ENCODE results near the gene ZNF428. TPM values are rescaled to one million over a fixed set of nuclear protein-coding genes. Genes with fewer than 3 reads are reported as not detected.
"Not testable (repeated sequence)": the region's sequence is repeated elsewhere in the genome, so short reads cannot be mapped to it uniquely, and the experiment has no call there.

Gene ZNF428
- total RNA-seq, 1 donor: 37.3 TPM

DNA sequence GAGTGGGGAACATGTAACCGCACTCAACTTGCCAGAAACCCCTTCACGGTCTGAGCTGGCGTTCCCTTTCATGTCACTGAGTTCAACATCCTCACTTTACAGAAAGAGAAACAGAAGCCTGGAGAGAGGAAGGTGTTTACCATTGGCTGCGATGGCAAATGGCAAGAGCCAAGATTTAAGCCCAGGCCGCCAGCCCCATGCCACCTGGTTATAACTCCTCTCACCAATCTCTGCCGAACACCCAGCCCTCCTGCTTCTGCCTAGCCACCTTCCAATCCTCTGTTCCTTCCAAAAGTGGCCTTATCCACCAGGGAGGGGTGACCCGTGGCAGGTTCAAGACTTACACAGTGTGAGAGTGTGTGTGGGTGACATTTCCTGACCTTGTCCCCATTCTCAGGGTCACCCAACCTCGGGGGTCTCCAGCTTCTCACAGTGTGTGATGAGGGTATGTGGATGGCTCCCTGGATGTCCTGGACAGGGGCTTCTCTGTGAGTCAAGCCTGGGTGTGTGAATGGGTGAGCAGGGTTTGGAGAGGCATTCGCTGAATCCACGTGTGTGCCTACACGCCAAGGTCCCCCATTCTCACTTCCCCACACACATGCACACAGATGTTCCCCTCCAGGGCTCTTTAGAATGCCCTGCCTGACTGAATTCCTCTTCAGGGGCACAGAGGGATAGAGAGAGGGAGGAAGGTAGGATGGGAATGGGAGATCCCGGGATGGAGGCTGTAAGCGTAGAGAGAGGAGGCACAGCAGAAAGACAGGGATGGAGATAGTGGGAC, 19.0 kb upstream of the ZNF428 start:
- Histone ChIP-seq H3K4me1 (ENCODE audit: insufficient read depth, low read length) (peaks cover 24% of the 10 kb centered on the region), H3K79me2 (ENCODE audit: insufficient read depth, low read length) (no peaks in the 10 kb centered on the region), H3K4me2 (ENCODE audit: insufficient read depth, low read length) (no peak overlapping the region), H3K27ac (ENCODE audit: low read depth, low read length) (no peak overlapping the region), H3K9me3 (ENCODE audit: low read depth, low read length) (no peaks in the 10 kb centered on the region), H3K4me3 (ENCODE audit: insufficient read depth, low read length) (no peak overlapping the region), H2AFZ (ENCODE audit: low read length) (no peak overlapping the region), H4K20me1 (ENCODE audit: insufficient read depth, low read length) (no peaks in the 10 kb centered on the region), H3K27me3 (ENCODE audit: insufficient read depth, low read length) (peaks cover 35% of the 10 kb centered on the region), H3K36me3 (ENCODE audit: insufficient read depth, low read length) (no peaks in the 10 kb centered on the region)
- DNase-seq (ENCODE audit: insufficient read length, low spot score, missing footprints): no peak
- TF ChIP-seq, protein P1, sequence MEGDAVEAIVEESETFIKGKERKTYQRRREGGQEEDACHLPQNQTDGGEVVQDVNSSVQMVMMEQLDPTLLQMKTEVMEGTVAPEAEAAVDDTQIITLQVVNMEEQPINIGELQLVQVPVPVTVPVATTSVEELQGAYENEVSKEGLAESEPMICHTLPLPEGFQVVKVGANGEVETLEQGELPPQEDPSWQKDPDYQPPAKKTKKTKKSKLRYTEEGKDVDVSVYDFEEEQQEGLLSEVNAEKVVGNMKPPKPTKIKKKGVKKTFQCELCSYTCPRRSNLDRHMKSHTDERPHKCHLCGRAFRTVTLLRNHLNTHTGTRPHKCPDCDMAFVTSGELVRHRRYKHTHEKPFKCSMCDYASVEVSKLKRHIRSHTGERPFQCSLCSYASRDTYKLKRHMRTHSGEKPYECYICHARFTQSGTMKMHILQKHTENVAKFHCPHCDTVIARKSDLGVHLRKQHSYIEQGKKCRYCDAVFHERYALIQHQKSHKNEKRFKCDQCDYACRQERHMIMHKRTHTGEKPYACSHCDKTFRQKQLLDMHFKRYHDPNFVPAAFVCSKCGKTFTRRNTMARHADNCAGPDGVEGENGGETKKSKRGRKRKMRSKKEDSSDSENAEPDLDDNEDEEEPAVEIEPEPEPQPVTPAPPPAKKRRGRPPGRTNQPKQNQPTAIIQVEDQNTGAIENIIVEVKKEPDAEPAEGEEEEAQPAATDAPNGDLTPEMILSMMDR (IDR thresholded peaks at IDR 0.05; ENCODE audit: extremely low read depth, low read depth, low read length): no peak

DNA sequence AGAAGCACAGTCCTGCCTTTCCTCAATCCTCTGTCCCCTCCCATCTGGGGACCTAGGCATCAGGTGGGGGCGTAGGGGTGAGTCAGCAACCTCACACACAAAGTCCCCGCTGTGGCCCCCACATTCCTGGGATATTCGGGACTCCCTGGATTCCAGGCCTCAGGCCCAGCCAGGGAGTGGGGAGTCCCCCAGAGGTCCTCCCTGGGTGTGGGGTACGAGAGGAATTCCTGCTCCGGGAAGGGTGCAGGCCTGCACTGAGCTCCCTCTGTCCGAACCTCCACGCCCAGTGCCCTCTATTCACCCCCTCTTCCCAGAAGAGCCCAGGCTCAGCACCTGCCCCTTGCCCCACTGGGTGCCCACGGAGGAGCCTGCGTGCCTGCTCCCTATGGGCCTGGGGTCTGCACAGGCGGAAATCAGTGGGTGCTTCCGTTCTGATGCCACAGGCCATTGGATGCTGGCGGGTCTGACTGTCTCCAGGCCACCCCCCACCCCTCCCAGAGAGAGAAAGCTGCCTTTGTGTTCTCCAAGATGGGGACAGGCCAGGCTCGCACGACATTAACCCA, 16.8 kb upstream of the ZNF428 start:
- peak overlapping the region; percentile 45 for H3K4me2 ChIP-seq (ENCODE audit: insufficient read depth, low read length)
- TF ChIP-seq, protein P1 (IDR thresholded peaks at IDR 0.05; ENCODE audit: extremely low read depth, low read depth, low read length): no peak

DNA sequence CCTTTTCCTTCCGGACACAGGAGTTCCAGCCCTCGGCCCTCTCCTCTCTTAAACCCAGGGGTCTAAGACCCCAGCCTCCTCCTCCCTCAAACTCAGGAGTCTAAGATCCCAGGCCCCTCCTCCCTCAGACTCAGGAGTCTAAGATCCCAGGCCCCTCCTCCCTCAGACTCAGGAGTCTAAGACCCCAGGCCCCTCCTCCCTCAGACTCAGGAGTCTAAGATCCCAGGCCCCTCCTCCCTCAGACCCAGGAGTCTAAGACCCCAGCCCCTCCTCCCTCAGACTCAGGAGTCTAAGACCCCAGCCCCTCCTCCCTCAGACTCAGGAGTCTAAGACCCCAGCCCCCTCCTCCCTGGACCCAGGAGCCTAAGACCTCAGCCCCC, 16.1 kb upstream of the ZNF428 start:
- peaks cover 28% of the 10 kb centered on the region for H3K27me3 ChIP-seq (ENCODE audit: insufficient read depth, low read length)
- H3K4me2 ChIP-seq (ENCODE audit: insufficient read depth, low read length): peak overlapping the region; percentile 49
- DNase-seq (ENCODE audit: insufficient read length, low spot score, missing footprints); H3K9me3 ChIP-seq (ENCODE audit: low read depth, low read length); H3K36me3 ChIP-seq (ENCODE audit: insufficient read depth, low read length); H3K27ac ChIP-seq (ENCODE audit: low read depth, low read length); H3K4me3 ChIP-seq (ENCODE audit: insufficient read depth, low read length); H3K79me2 ChIP-seq (ENCODE audit: insufficient read depth, low read length); H4K20me1 ChIP-seq (ENCODE audit: insufficient read depth, low read length): not testable (repeated sequence)
- peaks cover 24% of the 10 kb centered on the region for H3K4me1 ChIP-seq (ENCODE audit: insufficient read depth, low read length)
- peak overlapping the region; percentile 83 for H2AFZ ChIP-seq (ENCODE audit: low read length)

More for the DNA sequence above, 16.8 kb upstream of the ZNF428 start:
- Histone ChIP-seq H3K4me1 (ENCODE audit: insufficient read depth, low read length) (peaks cover 24% of the 10 kb centered on the region), H2AFZ (ENCODE audit: low read length) (no peak overlapping the region), H3K9me3 (ENCODE audit: low read depth, low read length) (no peaks in the 10 kb centered on the region), H4K20me1 (ENCODE audit: insufficient read depth, low read length) (no peaks in the 10 kb centered on the region), H3K79me2 (ENCODE audit: insufficient read depth, low read length) (no peaks in the 10 kb centered on the region), H3K36me3 (ENCODE audit: insufficient read depth, low read length) (no peaks in the 10 kb centered on the region), H3K4me3 (ENCODE audit: insufficient read depth, low read length) (no peak overlapping the region), H3K27ac (ENCODE audit: low read depth, low read length) (no peak overlapping the region), H3K27me3 (ENCODE audit: insufficient read depth, low read length) (peaks cover 33% of the 10 kb centered on the region)
- DNase-seq (ENCODE audit: insufficient read length, low spot score, missing footprints): no peak

DNA sequence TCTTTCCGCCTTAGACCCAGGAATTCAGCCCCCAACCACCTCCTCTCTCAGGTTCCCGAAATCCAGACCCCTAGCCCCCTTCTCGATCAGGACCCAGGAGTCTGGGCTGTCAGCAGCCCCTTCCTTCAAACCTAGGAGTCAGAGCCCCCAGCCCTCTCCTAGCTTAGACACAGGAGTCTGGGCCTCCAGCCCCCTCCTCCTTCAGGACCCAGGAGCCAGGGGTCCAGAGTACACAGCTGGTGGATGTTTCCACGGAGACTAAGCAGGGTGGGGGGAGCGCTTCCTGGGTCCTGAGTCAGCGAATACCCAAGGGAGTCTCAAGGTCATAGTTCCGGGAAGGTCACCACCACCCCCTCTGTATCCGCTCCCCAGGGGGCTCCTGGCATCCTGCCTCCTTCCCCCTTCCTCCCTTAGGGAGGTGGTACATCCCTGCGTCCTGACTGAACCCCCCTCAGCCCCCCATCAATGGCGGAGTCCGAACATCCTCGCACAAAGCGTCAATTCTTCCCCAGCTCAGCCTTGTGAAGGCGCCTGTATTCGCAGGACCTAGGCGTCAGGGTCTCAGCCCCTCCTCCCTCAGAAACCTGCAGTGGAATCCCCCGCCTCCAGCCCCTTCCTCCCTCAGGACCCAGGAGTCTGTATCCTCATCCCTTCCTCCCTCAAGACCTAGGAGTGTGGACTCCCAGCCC, 15.6 kb upstream of the ZNF428 start:
- H3K4me2 ChIP-seq (ENCODE audit: insufficient read depth, low read length): peak overlapping the region; percentile 49
- H3K27ac ChIP-seq (ENCODE audit: low read depth, low read length): no peak overlapping the region
- no peaks in the 10 kb centered on the region for H3K9me3 ChIP-seq (ENCODE audit: low read depth, low read length)
- no peaks in the 10 kb centered on the region for H4K20me1 ChIP-seq (ENCODE audit: insufficient read depth, low read length)
- no peak for DNase-seq (ENCODE audit: insufficient read length, low spot score, missing footprints)
- no peaks in the 10 kb centered on the region for H3K79me2 ChIP-seq (ENCODE audit: insufficient read depth, low read length)
- H2AFZ ChIP-seq (ENCODE audit: low read length): peak overlapping the region; percentile 83
- TF ChIP-seq, protein P1 (IDR thresholded peaks at IDR 0.05; ENCODE audit: extremely low read depth, low read depth, low read length): no peak
- peaks cover 24% of the 10 kb centered on the region for H3K4me1 ChIP-seq (ENCODE audit: insufficient read depth, low read length)
- peaks cover 23% of the 10 kb centered on the region for H3K27me3 ChIP-seq (ENCODE audit: insufficient read depth, low read length)
- H3K36me3 ChIP-seq (ENCODE audit: insufficient read depth, low read length): no peaks in the 10 kb centered on the region
- H3K4me3 ChIP-seq (ENCODE audit: insufficient read depth, low read length): peak overlapping the region; percentile 40
